ENCODE measurements around the gene RNF181. TPM values are rescaled to one million over a fixed set of nuclear protein-coding genes. Genes with fewer than 3 reads are reported as not detected.

Gene RNF181
- total RNA-seq, 4 donors from 2014 or later: 86.9 to 202 (median 168) TPM

GRCh38 chr2:85566265-85566664, 29.3 kb upstream of the RNF181 start:
- Histone ChIP-seq H3K4me1 (peaks cover 5 to 6% of the 10 kb centered on the region in 2 donors), H3K9me3 (no peaks in the 10 kb centered on the region), H3K36me3 (no peaks in the 10 kb centered on the region), H3K4me3 (replicated peaks in 1 of 3) (no peak overlapping the region), H3K27ac (no peak overlapping the region), H3K27me3 (no peaks in the 10 kb centered on the region)
- 81 to 93% methylated on average over 4 of the region's 4 CpGs for WGBS, 2 donors
- TF ChIP-seq CTCF (IDR thresholded peaks at IDR 0.05) (no peak), POLR2A (IDR thresholded peaks at IDR 0.05) (no peak)
- intact Hi-C loops (cut with DNase I): no loop called here
- DNase-seq: no peak

- H3K27ac ChIP-seq: peak overlapping the region in 1 of 3 donors; percentile 23
- TF ChIP-seq POLR2A (IDR thresholded peaks at IDR 0.05) (no peak), CTCF (IDR thresholded peaks at IDR 0.05) (no peak)
- DNase-seq: no peak
- H3K27me3 ChIP-seq: no peaks in the 10 kb centered on the region
- H3K9me3 ChIP-seq: no peaks in the 10 kb centered on the region
- intact Hi-C loops (cut with DNase I): no loop called here
- 88 to 91% methylated on average over 8 of the region's 8 CpGs for WGBS, 2 donors
- H3K4me1 ChIP-seq: peaks cover 21 to 29% of the 10 kb centered on the region in 2 donors
- H3K4me3 ChIP-seq (replicated peaks in 1 of 3): no peak overlapping the region
- no peaks in the 10 kb centered on the region for H3K36me3 ChIP-seq
Observed at GRCh38 chr2:85575739-85576138, 19.8 kb upstream of the RNF181 start.

- Histone ChIP-seq H3K4me3 (replicated peaks in 1 of 3) (no peak overlapping the region), H3K27ac (peak overlapping the region; percentile 73 to 88 (median 79)), H3K9me3 (no peaks in the 10 kb centered on the region), H3K27me3 (no peaks in the 10 kb centered on the region), H3K4me1 (peaks cover 21 to 29% of the 10 kb centered on the region in 2 donors), H3K36me3 (peaks cover 5% of the 10 kb centered on the region in 2 donors)
- no peak for DNase-seq
- no peak for TF ChIP-seq POLR2A (IDR thresholded peaks at IDR 0.05)
- no peak for TF ChIP-seq CTCF (IDR thresholded peaks at IDR 0.05)
- intact Hi-C loops (cut with DNase I): no loop called here
- WGBS, 2 donors: 37 to 43% methylated on average over 3 of the region's 3 CpGs
Observed at GRCh38 chr2:85577063-85577385, 18.5 kb upstream of the RNF181 start.

GRCh38 chr2:85577386-85578242, 17.9 kb upstream of the RNF181 start, which contains the start of gene VAMP8:
TSS of gene VAMP8 (plus strand) at chr2:85577586. CDS start at chr2:85577647, 61 bp downstream.
- DNase-seq: peak; percentile 92 to 93

More at GRCh38 chr2:85577386-85578242, 17.9 kb upstream of the RNF181 start, which contains the start of gene VAMP8:
- no peaks in the 10 kb centered on the region for H3K27me3 ChIP-seq
- peak within 1 kb of the TSS; percentile 73 to 88 (median 79) for H3K27ac ChIP-seq
- H3K9me3 ChIP-seq: no peaks in the 10 kb centered on the region
- peaks cover 5 to 6% of the 10 kb centered on the region in 2 donors for H3K36me3 ChIP-seq
- peak within 1 kb of the TSS; percentile 33 to 70 (median 42) for H3K4me3 ChIP-seq (replicated peaks in 1 of 3)
- TF ChIP-seq POLR2A (IDR thresholded peaks at IDR 0.05): peak in 1 of 2 donors; percentile 76
- no peak for TF ChIP-seq CTCF (IDR thresholded peaks at IDR 0.05)
- 16 to 27% methylated on average over 18 to 19 of the region's 19 CpGs for WGBS, 2 donors
- intact Hi-C loops (cut with DNase I): no loop called here
- peaks cover 21 to 29% of the 10 kb centered on the region in 2 donors for H3K4me1 ChIP-seq
